Esophagus squamous epithelium (tissue), 5 donors: ENCODE measurements around the gene CDH24. TPM values are rescaled to one million over a fixed set of nuclear protein-coding genes. Genes with fewer than 3 reads are reported as not detected.

Experiments used
- DNase-seq: peaks from one replicate; lab custom pipeline; 2025; lab: John Stamatoyannopoulos, UW
- H3K27ac ChIP-seq, 4 donors: fragments of 200-600 bp; sonication (generic); one replicate each; pipeline ENCODE4 v1.5.1; 2016 to 2019; ENCODE audit warnings: mild to moderate bottlenecking in 1 of 4
- H3K27me3 ChIP-seq, 4 donors: fragments of 200-600 bp; sonication (generic); 1 replicate in 3 of 4; 2 replicates in 1 of 4; pipeline versions ENCODE4 v1.5.1 to v1.6.0; 2017 to 2021; ENCODE audit warnings: antibody characterized with exemption in 1 of 4
- H3K36me3 ChIP-seq, 3 donors: fragments of 200-600 bp; sonication (generic); one replicate each; pipeline ENCODE4 v1.5.1; 2016 to 2019
- H3K4me1 ChIP-seq, 3 donors: fragments of 200-600 bp; sonication (generic); one replicate each; pipeline ENCODE4 v1.5.1; 2017 to 2019
- H3K4me3 ChIP-seq, 4 donors: fragments of 200-600 bp; sonication (generic); 1 replicate in 3 of 4; 2 replicates in 1 of 4; pipeline ENCODE4 v1.5.1; 2016 to 2019; ENCODE audit warnings: mild to moderate bottlenecking in 2 of 4, moderate library complexity in 1 of 4
- H3K9me3 ChIP-seq, 3 donors: fragments of 200-600 bp; sonication (generic); one replicate each; pipeline ENCODE4 v1.5.1; 2016 to 2019
- POLR2A ChIP-seq, 4 donors: fragments of 450-650 bp; IDR thresholded peaks; one replicate each; pipeline ENCODE4 v1.6.1; 2017; ENCODE audit warnings: antibody characterized with exemption in 4 of 4, mild to moderate bottlenecking in 4 of 4, moderate library complexity in 3 of 4
- WGBS, 2 donors: methylation state at CpG; one replicate each; pipeline ENCODE4 v1.1.5; 2018; 5-methylcytosine and 5-hydroxymethylcytosine counted together
- intact Hi-C: fragments of 100-400 bp; cut with DNase I; formaldehyde crosslinking; loops from one replicate; pipeline ENCODE4 v1.15.0; 2022
- total RNA-seq, 4 donors: library from RNA; depleted of rRNA; stranded (reverse); fragments of >200 nt; gene quantifications; one replicate each; pipeline ENCODE4 v1.1.0, GENCODE V29; 2016
- TF ChIP-seq, protein P1 (sequence below), 6 experiments: fragments of 450-650 bp in 4 of 6; fragments of 200-600 bp in 2 of 6; sonication (generic) in 2 of 6; IDR thresholded peaks; one replicate each; pipeline ENCODE4 v1.5.1; 2016 to 2019; ENCODE audit warnings: antibody characterized with exemption in 6 of 6, mild to moderate bottlenecking in 4 of 6, moderate library complexity in 4 of 6
- donor health status: DM: yes; HTN: yes; CAD: no.

The CDH24 gene
- total RNA-seq, 4 donors from 2014 or later, result 3.4 to 6.7 (median 4.8) TPM

DNA sequence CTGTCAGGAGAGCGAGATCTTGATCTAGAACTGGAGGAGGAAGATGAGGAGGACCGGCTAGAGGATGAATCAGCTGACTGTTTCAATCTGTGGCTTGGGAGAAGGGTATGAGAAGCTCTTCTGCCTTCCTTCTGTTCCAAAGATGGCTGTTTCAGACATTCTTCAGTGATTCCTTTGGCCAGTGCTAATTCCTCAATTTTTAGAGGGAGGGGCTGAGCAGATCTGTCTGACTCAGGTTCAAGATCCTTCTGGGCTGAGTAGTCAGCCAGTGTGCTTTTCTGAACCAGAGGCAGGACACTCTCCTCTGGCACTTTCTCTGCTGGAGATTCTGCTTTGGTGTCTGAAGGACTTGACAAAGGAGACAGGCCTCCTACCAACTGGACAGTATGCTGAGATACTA lies 22.4 kb upstream of the CDH24 start:
- intact Hi-C loops, result no loop called here
- no peak for DNase-seq
- TF ChIP-seq, protein P1, sequence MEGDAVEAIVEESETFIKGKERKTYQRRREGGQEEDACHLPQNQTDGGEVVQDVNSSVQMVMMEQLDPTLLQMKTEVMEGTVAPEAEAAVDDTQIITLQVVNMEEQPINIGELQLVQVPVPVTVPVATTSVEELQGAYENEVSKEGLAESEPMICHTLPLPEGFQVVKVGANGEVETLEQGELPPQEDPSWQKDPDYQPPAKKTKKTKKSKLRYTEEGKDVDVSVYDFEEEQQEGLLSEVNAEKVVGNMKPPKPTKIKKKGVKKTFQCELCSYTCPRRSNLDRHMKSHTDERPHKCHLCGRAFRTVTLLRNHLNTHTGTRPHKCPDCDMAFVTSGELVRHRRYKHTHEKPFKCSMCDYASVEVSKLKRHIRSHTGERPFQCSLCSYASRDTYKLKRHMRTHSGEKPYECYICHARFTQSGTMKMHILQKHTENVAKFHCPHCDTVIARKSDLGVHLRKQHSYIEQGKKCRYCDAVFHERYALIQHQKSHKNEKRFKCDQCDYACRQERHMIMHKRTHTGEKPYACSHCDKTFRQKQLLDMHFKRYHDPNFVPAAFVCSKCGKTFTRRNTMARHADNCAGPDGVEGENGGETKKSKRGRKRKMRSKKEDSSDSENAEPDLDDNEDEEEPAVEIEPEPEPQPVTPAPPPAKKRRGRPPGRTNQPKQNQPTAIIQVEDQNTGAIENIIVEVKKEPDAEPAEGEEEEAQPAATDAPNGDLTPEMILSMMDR (IDR thresholded peaks at IDR 0.05), result no peak
- TF ChIP-seq POLR2A (IDR thresholded peaks at IDR 0.05), result no peak
- no peaks in the 10 kb centered on the region for H3K9me3 ChIP-seq
- no peak overlapping the region for H3K4me3 ChIP-seq
- peak overlapping the region; percentile 17 to 81 (median 78) for H3K27ac ChIP-seq
- WGBS, 2 donors, result 89 to 100% methylated on average over 1 to 2 of the region's 2 CpGs
- no peaks in the 10 kb centered on the region for H3K27me3 ChIP-seq
- H3K36me3 ChIP-seq, result peaks cover 17 to 100% (median 75%) of the 10 kb centered on the region in 3 donors
- peaks cover 4 to 39% (median 17%) of the 10 kb centered on the region in 3 donors for H3K4me1 ChIP-seq

- Histone ChIP-seq H3K4me3 (no peak overlapping the region), H3K27ac (peak overlapping the region; percentile 17 to 81 (median 78)), H3K36me3 (peaks cover 17 to 100% (median 67%) of the 10 kb centered on the region in 3 donors), H3K27me3 (no peaks in the 10 kb centered on the region), H3K4me1 (peaks cover 4 to 39% (median 17%) of the 10 kb centered on the region in 3 donors), H3K9me3 (no peaks in the 10 kb centered on the region)
- intact Hi-C loops, result no loop called here
- DNase-seq, result no peak
- WGBS, 2 donors, result 0 to 8% methylated on average over 2 of the region's 2 CpGs
- no peak for TF ChIP-seq POLR2A (IDR thresholded peaks at IDR 0.05)
- TF ChIP-seq, protein P1 (IDR thresholded peaks at IDR 0.05), result no peak
Measured at GRCh38 chr14:23078692-23079116, 21.4 kb upstream of the CDH24 start.

GRCh38 chr14:23077962-23078361 lies 20.6 kb upstream of the CDH24 start:
- no peaks in the 10 kb centered on the region for H3K27me3 ChIP-seq
- 72 to 81% methylated on average over 5 of the region's 5 CpGs for WGBS, 2 donors
- TF ChIP-seq, protein P1 (IDR thresholded peaks at IDR 0.05), result no peak
- no peak for TF ChIP-seq POLR2A (IDR thresholded peaks at IDR 0.05)
- peaks cover 20 to 100% (median 61%) of the 10 kb centered on the region in 3 donors for H3K36me3 ChIP-seq
- peaks cover 4 to 43% (median 17%) of the 10 kb centered on the region in 3 donors for H3K4me1 ChIP-seq
- intact Hi-C loops, result no loop called here
- peak overlapping the region; percentile 17 to 81 (median 78) for H3K27ac ChIP-seq
- H3K4me3 ChIP-seq, result no peak overlapping the region
- DNase-seq, result no peak
- H3K9me3 ChIP-seq, result no peaks in the 10 kb centered on the region

DNA sequence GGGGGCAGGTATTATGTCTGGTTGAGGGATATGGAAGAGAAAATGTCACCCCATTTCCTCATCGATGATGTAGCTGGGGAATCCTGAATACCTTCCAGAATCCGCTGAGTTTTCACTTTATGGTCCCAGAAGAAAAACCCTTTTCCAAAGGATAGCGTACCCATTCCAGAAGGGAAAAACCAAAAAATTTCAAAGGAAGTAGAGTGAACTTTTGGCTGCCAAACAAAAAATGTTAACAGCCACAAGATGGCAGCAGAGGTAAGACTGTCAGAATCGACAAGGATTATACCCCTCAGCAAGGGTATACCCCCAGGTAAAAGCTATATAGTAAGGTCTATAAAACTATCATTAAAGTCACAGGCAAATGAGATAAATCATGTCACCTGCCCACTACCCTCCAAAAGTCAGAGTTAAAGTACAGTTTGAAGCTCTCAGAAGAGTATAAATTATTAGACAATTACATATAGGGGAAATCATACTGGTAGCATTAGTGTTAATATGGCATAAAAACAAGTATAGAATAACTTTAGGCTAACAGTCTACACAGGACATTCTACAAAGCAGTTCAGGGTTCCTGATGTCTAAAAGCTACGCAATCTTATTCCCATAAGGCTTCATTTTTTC lies 19.6 kb upstream of the CDH24 start:
- Histone ChIP-seq H3K4me3 (no peak overlapping the region), H3K4me1 (peaks cover 11 to 54% (median 25%) of the 10 kb centered on the region in 3 donors), H3K9me3 (no peaks in the 10 kb centered on the region), H3K27ac (peak overlapping the region in 2 of 4 donors; percentile 77 to 81), H3K36me3 (peaks cover 21 to 99% (median 55%) of the 10 kb centered on the region in 3 donors), H3K27me3 (no peaks in the 10 kb centered on the region)
- DNase-seq, result no peak
- intact Hi-C loops, result no loop called here
- no peak for TF ChIP-seq POLR2A (IDR thresholded peaks at IDR 0.05)
- TF ChIP-seq, protein P1 (IDR thresholded peaks at IDR 0.05), result peak; percentile 33 to 59 (median 46)
- 60 to 62% methylated on average over 5 of the region's 5 CpGs for WGBS, 2 donors

- intact Hi-C loops, result no loop called here
- Histone ChIP-seq H3K27me3 (no peaks in the 10 kb centered on the region), H3K4me1 (peaks cover 23 to 68% (median 39%) of the 10 kb centered on the region in 3 donors), H3K36me3 (peaks cover 21 to 79% (median 39%) of the 10 kb centered on the region in 3 donors), H3K27ac (no peak overlapping the region), H3K9me3 (no peaks in the 10 kb centered on the region), H3K4me3 (no peak overlapping the region)
- no peak for DNase-seq
- WGBS, 2 donors, result 100% methylated on average over 1 of the region's 1 CpG
- TF ChIP-seq, protein P1 (IDR thresholded peaks at IDR 0.05), result no peak
- TF ChIP-seq POLR2A (IDR thresholded peaks at IDR 0.05), result no peak
Measured at GRCh38 chr14:23074906-23075305, 17.6 kb upstream of the CDH24 start.
